Mesendoderm (in vitro differentiated cells): ENCODE measurements around the gene NT5C1A.

ENCODE experiments used
- DNase-seq: peaks from one replicate; pipeline ENCODE4 v3.0.0; 2013
- H2AK5ac ChIP-seq: 2 replicates; pipeline ENCODE4 v1.6.1; 2013; ENCODE audit warnings: low read length, inconsistent platforms
- H2BK120ac ChIP-seq: 2 replicates; pipeline ENCODE4 v1.6.1; 2013; ENCODE audit warnings: low read depth, mild to moderate bottlenecking, low read length, moderate library complexity, mixed read lengths
- H2BK15ac ChIP-seq: replicated peaks from 2 replicates; pipeline ENCODE4 v1.6.1; 2013; ENCODE audit warnings: low read depth, mild to moderate bottlenecking, moderate library complexity
- H2BK5ac ChIP-seq: 2 replicates; pipeline ENCODE4 v1.6.1; 2013; ENCODE audit warnings: low read length, inconsistent platforms
- H3K18ac ChIP-seq: 2 replicates; pipeline ENCODE4 v1.6.1; 2013; ENCODE audit warnings: mild to moderate bottlenecking, low read length, mixed read lengths
- H3K23ac ChIP-seq: one replicate; pipeline ENCODE4 v1.6.1; 2013; ENCODE audit warnings: low read length
- H3K27ac ChIP-seq: 2 replicates; pipeline ENCODE4 v1.5.1; 2013; ENCODE audit warnings: low read depth, mild to moderate bottlenecking, inconsistent platforms, low read length, moderate library complexity
- H3K27me3 ChIP-seq: 2 replicates; pipeline ENCODE4 v1.6.1; 2013; ENCODE audit warnings: low read length, control low read depth, mild to moderate bottlenecking, inconsistent platforms; ENCODE audit not compliant: insufficient read depth, poor library complexity
- H3K36me3 ChIP-seq: 2 replicates; pipeline ENCODE4 v1.6.1; 2013; ENCODE audit warnings: low read length, inconsistent platforms; ENCODE audit not compliant: control insufficient read depth, insufficient read depth
- H3K4ac ChIP-seq: one replicate; pipeline ENCODE4 v1.6.1; 2013; ENCODE audit warnings: low read depth, mild to moderate bottlenecking, low read length, moderate library complexity
- H3K4me1 ChIP-seq: 2 replicates; pipeline ENCODE4 v1.6.1; 2013; ENCODE audit warnings: low read depth, low read length, inconsistent platforms; ENCODE audit not compliant: control insufficient read depth
- H3K4me2 ChIP-seq: 2 replicates; pipeline ENCODE4 v1.6.1; 2013; ENCODE audit warnings: low read length
- H3K4me3 ChIP-seq: 2 replicates; pipeline ENCODE4 v1.5.1; 2013; ENCODE audit warnings: mild to moderate bottlenecking, low read length
- H3K56ac ChIP-seq: one replicate; pipeline ENCODE4 v1.6.1; 2013; ENCODE audit warnings: low read length
- H3K79me1 ChIP-seq: 2 replicates; pipeline ENCODE4 v1.6.1; 2013; ENCODE audit warnings: low read length, inconsistent platforms
- H3K79me2 ChIP-seq: 2 replicates; pipeline ENCODE4 v1.6.1; 2013; ENCODE audit warnings: mild to moderate bottlenecking, low read length; ENCODE audit not compliant: control insufficient read depth, insufficient read depth
- H3K9ac ChIP-seq: 2 replicates; pipeline ENCODE4 v1.6.1; 2013; ENCODE audit warnings: low read length, inconsistent platforms
- H4K5ac ChIP-seq: one replicate; pipeline ENCODE4 v1.6.1; 2013; ENCODE audit warnings: low read length
- H4K8ac ChIP-seq: one replicate; pipeline ENCODE4 v1.6.1; 2013; ENCODE audit warnings: low read depth, mild to moderate bottlenecking, control low read depth, low read length, moderate library complexity
- WGBS: extraction: QIAGEN DNeasy Blood & Tissue Kit; methylation state at CpG from one replicate; pipeline ENCODE4 v1.1.7; 2013; ENCODE audit warnings: low lambda C conversion rate, missing lambda C conversion rate; ENCODE audit not compliant: insufficient coverage; ENCODE audit errors: extremely low coverage; 5-methylcytosine and 5-hydroxymethylcytosine counted together

The NT5C1A gene

GRCh38 chr1:39635205-39635870, 36.6 kb downstream of the NT5C1A start:
- Histone ChIP-seq H4K8ac (no peak overlapping the region), H3K36me3 (no peaks in the 10 kb centered on the region), H4K5ac (no peak overlapping the region), H3K27me3 (peaks cover 16% of the 10 kb centered on the region), H3K79me1 (no peaks in the 10 kb centered on the region), H3K4me1 (peaks cover 4% of the 10 kb centered on the region), H2AK5ac (no peak overlapping the region), H3K9ac (no peak overlapping the region), H3K4me3 (no peak overlapping the region), H3K4ac (no peak overlapping the region), H2BK5ac (no peak overlapping the region), H3K79me2 (no peaks in the 10 kb centered on the region), H3K23ac (no peak overlapping the region), H3K18ac (no peak overlapping the region), H3K56ac (no peak overlapping the region), H3K27ac (no peak overlapping the region), H3K4me2 (no peak overlapping the region), H2BK120ac (no peak overlapping the region), H2BK15ac (no peak overlapping the region)
- peak; percentile 32 for DNase-seq
- WGBS: no CpG with 5 or more reads among the region's 12 CpGs

GRCh38 chr1:39633422-39633821, 38.5 kb downstream of the NT5C1A start:
- H3K4me2 ChIP-seq: no peak overlapping the region
- H3K4ac ChIP-seq: no peak overlapping the region
- peaks cover 11% of the 10 kb centered on the region for H3K27me3 ChIP-seq
- no peak overlapping the region for H4K8ac ChIP-seq
- no peak overlapping the region for H2BK15ac ChIP-seq
- H3K27ac ChIP-seq: no peak overlapping the region
- DNase-seq: no peak
- no peak overlapping the region for H4K5ac ChIP-seq
- no peak overlapping the region for H3K9ac ChIP-seq
- no CpG with 5 or more reads among the region's 3 CpGs for WGBS
- H3K18ac ChIP-seq: no peak overlapping the region
- no peaks in the 10 kb centered on the region for H3K36me3 ChIP-seq
- no peak overlapping the region for H3K4me3 ChIP-seq
- no peaks in the 10 kb centered on the region for H3K79me1 ChIP-seq
- H2BK5ac ChIP-seq: no peak overlapping the region
- no peak overlapping the region for H2BK120ac ChIP-seq
- no peak overlapping the region for H2AK5ac ChIP-seq
- no peak overlapping the region for H3K23ac ChIP-seq
- H3K79me2 ChIP-seq: no peaks in the 10 kb centered on the region
- H3K56ac ChIP-seq: peak overlapping the region; percentile 60
- peaks cover 4% of the 10 kb centered on the region for H3K4me1 ChIP-seq

- no peak overlapping the region for H3K23ac ChIP-seq
- no peak overlapping the region for H3K4ac ChIP-seq
- no CpG with 5 or more reads among the region's 61 CpGs for WGBS
- H4K8ac ChIP-seq: no peak overlapping the region
- H3K9ac ChIP-seq: peak overlapping the region; percentile 32
- H3K4me1 ChIP-seq: peaks cover 4% of the 10 kb centered on the region
- no peak overlapping the region for H2BK15ac ChIP-seq
- H3K27ac ChIP-seq: no peak overlapping the region
- H3K4me2 ChIP-seq: peak overlapping the region; percentile 40
- H2BK5ac ChIP-seq: no peak overlapping the region
- H3K18ac ChIP-seq: no peak overlapping the region
- DNase-seq: peak; percentile 43
- no peak overlapping the region for H4K5ac ChIP-seq
- peaks cover 8% of the 10 kb centered on the region for H3K27me3 ChIP-seq
- H3K4me3 ChIP-seq: no peak overlapping the region
- H2AK5ac ChIP-seq: no peak overlapping the region
- no peaks in the 10 kb centered on the region for H3K36me3 ChIP-seq
- no peaks in the 10 kb centered on the region for H3K79me2 ChIP-seq
- H3K79me1 ChIP-seq: no peaks in the 10 kb centered on the region
- peak overlapping the region; percentile 64 for H3K56ac ChIP-seq
- no peak overlapping the region for H2BK120ac ChIP-seq
These were observed 39.1 kb downstream of the NT5C1A start for GRCh38 chr1:39632682-39633417.

- no peak overlapping the region for H3K4ac ChIP-seq
- no peaks in the 10 kb centered on the region for H3K36me3 ChIP-seq
- H3K79me2 ChIP-seq: no peaks in the 10 kb centered on the region
- H3K4me1 ChIP-seq: peaks cover 4% of the 10 kb centered on the region
- no peak overlapping the region for H3K56ac ChIP-seq
- no peak for DNase-seq
- no CpG with 5 or more reads among the region's 5 CpGs for WGBS
- no peak overlapping the region for H2BK120ac ChIP-seq
- H3K9ac ChIP-seq: no peak overlapping the region
- no peaks in the 10 kb centered on the region for H3K79me1 ChIP-seq
- H3K23ac ChIP-seq: no peak overlapping the region
- H3K18ac ChIP-seq: no peak overlapping the region
- H4K8ac ChIP-seq: no peak overlapping the region
- no peak overlapping the region for H4K5ac ChIP-seq
- H3K27ac ChIP-seq: no peak overlapping the region
- H3K27me3 ChIP-seq: peaks cover 7% of the 10 kb centered on the region
- H3K4me2 ChIP-seq: no peak overlapping the region
- H2AK5ac ChIP-seq: no peak overlapping the region
- no peak overlapping the region for H3K4me3 ChIP-seq
- H2BK5ac ChIP-seq: no peak overlapping the region
- no peak overlapping the region for H2BK15ac ChIP-seq
These were observed 39.6 kb downstream of the NT5C1A start for GRCh38 chr1:39632323-39632681.

- no peak overlapping the region for H2AK5ac ChIP-seq
- no peak overlapping the region for H4K8ac ChIP-seq
- H2BK15ac ChIP-seq: no peak overlapping the region
- DNase-seq: no peak
- no peak overlapping the region for H4K5ac ChIP-seq
- no peak overlapping the region for H3K56ac ChIP-seq
- no peaks in the 10 kb centered on the region for H3K79me2 ChIP-seq
- H3K23ac ChIP-seq: no peak overlapping the region
- H2BK5ac ChIP-seq: no peak overlapping the region
- H3K4me2 ChIP-seq: no peak overlapping the region
- H3K4me3 ChIP-seq: no peak overlapping the region
- H3K27ac ChIP-seq: no peak overlapping the region
- H3K27me3 ChIP-seq: peaks cover 7% of the 10 kb centered on the region
- H3K36me3 ChIP-seq: no peaks in the 10 kb centered on the region
- H3K79me1 ChIP-seq: no peaks in the 10 kb centered on the region
- WGBS: no CpG with 5 or more reads among the region's 16 CpGs
- no peak overlapping the region for H2BK120ac ChIP-seq
- H3K4me1 ChIP-seq: peaks cover 4% of the 10 kb centered on the region
- no peak overlapping the region for H3K18ac ChIP-seq
- no peak overlapping the region for H3K9ac ChIP-seq
- no peak overlapping the region for H3K4ac ChIP-seq
These were observed 40.3 kb downstream of the NT5C1A start for GRCh38 chr1:39631361-39632322.
